ENCODE results near the gene HIPK3.

HIPK3 gene

GRCh38 chr11:33383075-33383919, 126.1 kb downstream of the HIPK3 start:
- no peak overlapping the region for H2AFZ ChIP-seq (ENCODE audit: low read length)
- H3K9ac ChIP-seq (ENCODE audit: low read depth, low read length, poor library complexity, severe bottlenecking): no peak overlapping the region
- H3K36me3 ChIP-seq (ENCODE audit: insufficient read depth, low read length): no peaks in the 10 kb centered on the region
- TF ChIP-seq EZH2phosphoT487 (IDR thresholded peaks at IDR 0.05; ENCODE audit: borderline replicate concordance): no peak
- H3K27me3 ChIP-seq (ENCODE audit: insufficient read depth, low read length, poor library complexity, severe bottlenecking): no peaks in the 10 kb centered on the region
- peaks cover 6% of the 10 kb centered on the region for H3K9me3 ChIP-seq (ENCODE audit: insufficient read depth, low read depth, low read length)
- no peaks in the 10 kb centered on the region for H4K20me1 ChIP-seq (ENCODE audit: insufficient read depth, low read length, poor library complexity, severe bottlenecking)
- H3F3A ChIP-seq (ENCODE audit: low read depth): no peaks in the 10 kb centered on the region
- no peak overlapping the region for H3K4me2 ChIP-seq (ENCODE audit: low read depth, low read length, poor library complexity, severe bottlenecking)
- no peak overlapping the region for H3K4me3 ChIP-seq (ENCODE audit: low read length, poor library complexity, severe bottlenecking)
- H3K4me1 ChIP-seq (ENCODE audit: insufficient read depth, low read length, poor library complexity, severe bottlenecking): no peaks in the 10 kb centered on the region
- no peaks in the 10 kb centered on the region for H3K9me2 ChIP-seq (replicated peaks; ENCODE audit: low read depth, low read length)
- H3K79me2 ChIP-seq (ENCODE audit: insufficient read depth, low read length): no peaks in the 10 kb centered on the region

DNA sequence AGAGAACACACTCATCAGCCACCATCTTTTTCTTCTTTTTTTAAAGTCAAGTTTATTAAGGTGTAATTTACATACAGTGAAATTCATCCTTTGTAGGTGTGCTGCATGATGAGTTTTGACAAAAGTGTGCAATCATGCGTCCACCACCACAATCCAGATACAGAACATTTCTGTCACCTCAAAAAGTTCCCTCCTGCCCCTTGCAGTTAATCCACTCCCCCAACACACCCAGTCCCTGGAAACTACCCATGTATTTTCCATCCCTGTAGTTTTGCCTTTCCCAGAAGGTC, 126.7 kb downstream of the HIPK3 start:
- Histone ChIP-seq H3F3A (ENCODE audit: low read depth) (no peaks in the 10 kb centered on the region), H3K36me3 (ENCODE audit: insufficient read depth, low read length) (no peaks in the 10 kb centered on the region), H3K9me2 (replicated peaks; ENCODE audit: low read depth, low read length) (no peaks in the 10 kb centered on the region), H3K4me2 (ENCODE audit: low read depth, low read length, poor library complexity, severe bottlenecking) (no peak overlapping the region), H4K20me1 (ENCODE audit: insufficient read depth, low read length, poor library complexity, severe bottlenecking) (no peaks in the 10 kb centered on the region), H3K4me1 (ENCODE audit: insufficient read depth, low read length, poor library complexity, severe bottlenecking) (no peaks in the 10 kb centered on the region), H3K9me3 (ENCODE audit: insufficient read depth, low read depth, low read length) (peaks cover 6% of the 10 kb centered on the region), H3K27me3 (ENCODE audit: insufficient read depth, low read length, poor library complexity, severe bottlenecking) (no peaks in the 10 kb centered on the region), H3K9ac (ENCODE audit: low read depth, low read length, poor library complexity, severe bottlenecking) (no peak overlapping the region), H2AFZ (ENCODE audit: low read length) (no peak overlapping the region), H3K79me2 (ENCODE audit: insufficient read depth, low read length) (no peaks in the 10 kb centered on the region), H3K4me3 (ENCODE audit: low read length, poor library complexity, severe bottlenecking) (no peak overlapping the region)
- TF ChIP-seq EZH2phosphoT487 (IDR thresholded peaks at IDR 0.05; ENCODE audit: borderline replicate concordance) (no peak), CTCF (conservative IDR thresholded peaks at IDR 0.05; ENCODE audit: low read length) (no peak)

- Histone ChIP-seq H3K4me2 (ENCODE audit: low read depth, low read length, poor library complexity, severe bottlenecking) (no peak overlapping the region), H3K9me3 (ENCODE audit: insufficient read depth, low read depth, low read length) (peaks cover 6% of the 10 kb centered on the region), H2AFZ (ENCODE audit: low read length) (no peak overlapping the region), H3K27me3 (ENCODE audit: insufficient read depth, low read length, poor library complexity, severe bottlenecking) (no peaks in the 10 kb centered on the region), H3F3A (ENCODE audit: low read depth) (no peaks in the 10 kb centered on the region), H3K4me1 (ENCODE audit: insufficient read depth, low read length, poor library complexity, severe bottlenecking) (no peaks in the 10 kb centered on the region), H3K9ac (ENCODE audit: low read depth, low read length, poor library complexity, severe bottlenecking) (no peak overlapping the region), H4K20me1 (ENCODE audit: insufficient read depth, low read length, poor library complexity, severe bottlenecking) (no peaks in the 10 kb centered on the region), H3K4me3 (ENCODE audit: low read length, poor library complexity, severe bottlenecking) (no peak overlapping the region), H3K36me3 (ENCODE audit: insufficient read depth, low read length) (no peaks in the 10 kb centered on the region), H3K9me2 (replicated peaks; ENCODE audit: low read depth, low read length) (no peaks in the 10 kb centered on the region), H3K79me2 (ENCODE audit: insufficient read depth, low read length) (no peaks in the 10 kb centered on the region)
- TF ChIP-seq EZH2phosphoT487 (IDR thresholded peaks at IDR 0.05; ENCODE audit: borderline replicate concordance) (no peak), CTCF (conservative IDR thresholded peaks at IDR 0.05; ENCODE audit: low read length) (no peak)
Observed at GRCh38 chr11:33384220-33384619, 127.0 kb downstream of the HIPK3 start.

GRCh38 chr11:33387581-33387980, 130.4 kb downstream of the HIPK3 start:
- H3K9me2 ChIP-seq (replicated peaks; ENCODE audit: low read depth, low read length): no peaks in the 10 kb centered on the region
- no peaks in the 10 kb centered on the region for H3K79me2 ChIP-seq (ENCODE audit: insufficient read depth, low read length)
- TF ChIP-seq CTCF (conservative IDR thresholded peaks at IDR 0.05; ENCODE audit: low read length): no peak
- TF ChIP-seq EZH2phosphoT487 (IDR thresholded peaks at IDR 0.05; ENCODE audit: borderline replicate concordance): no peak
- no peaks in the 10 kb centered on the region for H3F3A ChIP-seq (ENCODE audit: low read depth)
- no peaks in the 10 kb centered on the region for H4K20me1 ChIP-seq (ENCODE audit: insufficient read depth, low read length, poor library complexity, severe bottlenecking)
- no peaks in the 10 kb centered on the region for H3K27me3 ChIP-seq (ENCODE audit: insufficient read depth, low read length, poor library complexity, severe bottlenecking)
- H2AFZ ChIP-seq (ENCODE audit: low read length): no peak overlapping the region
- no peak overlapping the region for H3K4me2 ChIP-seq (ENCODE audit: low read depth, low read length, poor library complexity, severe bottlenecking)
- no peaks in the 10 kb centered on the region for H3K36me3 ChIP-seq (ENCODE audit: insufficient read depth, low read length)
- H3K9me3 ChIP-seq (ENCODE audit: insufficient read depth, low read depth, low read length): peaks cover 6% of the 10 kb centered on the region
- H3K4me1 ChIP-seq (ENCODE audit: insufficient read depth, low read length, poor library complexity, severe bottlenecking): no peaks in the 10 kb centered on the region
- no peak overlapping the region for H3K4me3 ChIP-seq (ENCODE audit: low read length, poor library complexity, severe bottlenecking)
- no peak overlapping the region for H3K9ac ChIP-seq (ENCODE audit: low read depth, low read length, poor library complexity, severe bottlenecking)

All from Loucy (cell line).